Activated CD8-positive, alpha-beta memory T cell treated with anti-CD3 and anti-CD28 coated beads, Interleukin-2, amount 50 U/mL, for 1 hour (primary cell): ENCODE results near the gene FOXD1.

ENCODE experiments used
- DNase-seq: peaks from one replicate; pipeline ENCODE4 v3.0.0-alpha.2; 2020; ENCODE audit errors: extremely low read depth

FOXD1 gene

GRCh38 chr5:73441378-73441777, 7.2 kb downstream of the FOXD1 start:
- DNase-seq, result no peak

DNA sequence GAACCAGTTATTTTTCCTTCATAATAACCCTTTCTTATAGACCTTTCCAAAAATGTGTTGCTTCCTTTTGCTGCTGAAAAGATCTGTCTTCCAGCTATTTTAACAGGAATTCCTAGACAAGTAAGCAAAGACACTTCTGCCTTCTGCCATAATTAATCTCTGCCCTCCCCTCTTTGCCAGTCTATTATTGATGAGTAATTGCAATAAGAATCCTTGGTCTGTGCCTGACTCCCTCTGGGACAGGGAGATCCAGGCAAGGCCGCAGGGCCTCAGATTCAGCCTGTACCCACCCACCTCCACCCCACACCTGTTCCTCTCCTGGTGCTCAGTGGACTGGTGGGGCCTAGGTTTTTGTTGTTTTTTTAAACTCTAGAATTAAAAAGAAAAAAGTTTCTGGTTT, 8.3 kb downstream of the FOXD1 start:
- no peak for DNase-seq

DNA sequence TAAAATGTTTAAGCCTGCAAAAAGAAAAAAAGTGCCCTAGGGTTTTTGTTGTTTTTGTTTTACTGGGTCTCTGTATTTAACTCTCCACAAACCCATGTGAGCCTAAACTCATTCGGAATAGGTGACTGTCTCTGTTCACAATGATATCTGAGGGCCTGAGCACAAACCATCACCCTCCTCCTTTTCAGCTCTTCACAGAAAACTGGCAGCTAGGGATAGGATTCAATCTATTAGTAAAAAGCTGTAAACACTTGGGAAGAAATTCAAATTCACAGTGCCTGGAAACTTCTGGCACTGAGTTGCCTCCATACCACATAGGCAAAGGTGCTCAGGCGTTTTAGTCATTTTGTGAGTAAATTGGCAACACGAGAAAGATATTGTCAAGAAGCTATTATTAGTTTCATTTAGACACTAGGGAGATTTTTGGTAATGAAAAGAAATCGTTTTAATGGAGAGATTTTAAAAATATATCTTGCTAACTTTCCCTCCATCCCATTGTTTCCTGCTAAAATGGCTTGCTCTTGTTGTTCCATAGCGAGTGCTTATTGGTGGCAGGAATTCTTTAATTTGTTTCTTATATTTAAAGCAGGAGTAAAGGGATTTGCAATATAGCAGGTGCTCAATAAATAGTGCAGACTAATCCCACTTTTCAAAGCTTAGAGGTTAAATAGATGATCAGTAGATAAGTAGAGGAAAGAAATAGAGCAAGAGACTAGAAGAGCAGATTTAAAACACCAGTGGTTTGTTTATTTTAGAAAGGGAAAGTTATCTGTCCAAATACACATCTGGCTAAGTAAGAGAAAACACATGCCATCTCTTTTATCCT, 9.7 kb downstream of the FOXD1 start:
- no peak for DNase-seq

DNA sequence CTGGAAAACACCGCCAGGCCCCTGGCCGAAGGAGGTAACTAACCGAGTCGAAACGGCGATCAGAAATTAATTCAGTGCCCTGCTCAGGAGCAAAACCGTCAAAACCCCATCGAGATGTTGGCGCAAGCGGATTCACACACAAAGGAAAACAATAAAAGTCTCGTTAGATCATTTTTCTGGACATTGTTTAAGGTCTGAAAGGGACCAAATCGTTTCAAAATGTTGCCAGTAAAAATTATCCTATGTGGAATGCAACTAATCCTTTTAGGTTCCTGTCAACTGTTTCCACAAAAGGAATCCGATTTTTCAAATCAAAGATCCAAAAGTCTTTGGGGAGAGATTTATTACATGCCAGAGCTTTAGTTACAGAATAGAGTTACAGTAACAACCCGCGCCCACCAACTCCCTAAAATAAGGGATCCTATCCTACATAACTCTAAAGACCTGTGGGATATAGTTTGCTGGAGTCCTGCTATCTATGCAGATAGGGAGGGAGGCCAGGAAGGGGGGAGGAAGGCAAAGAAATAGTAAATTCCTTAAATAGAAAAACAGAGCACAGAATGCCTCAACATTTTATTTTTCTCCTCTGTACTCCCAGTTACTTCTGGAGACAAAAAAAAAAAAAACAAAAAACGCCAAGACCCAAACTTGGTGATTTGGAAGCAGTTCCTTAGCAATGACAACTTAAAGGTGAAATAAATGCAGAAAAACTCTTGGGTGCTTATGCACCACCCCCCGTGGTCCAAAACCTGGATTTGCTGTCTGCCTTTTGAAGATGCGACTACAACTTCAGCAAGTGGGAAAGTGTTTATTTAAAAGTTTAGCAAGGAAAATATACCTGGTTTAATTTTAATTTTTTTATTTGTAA, 10.6 kb downstream of the FOXD1 start:
- no peak for DNase-seq

GRCh38 chr5:73437101-73437776, 11.3 kb downstream of the FOXD1 start:
- no peak for DNase-seq

GRCh38 chr5:73436535-73437100, 12.0 kb downstream of the FOXD1 start:
- no peak for DNase-seq

- DNase-seq, result no peak
Measured at GRCh38 chr5:73435759-73436534, 12.6 kb downstream of the FOXD1 start.

DNA sequence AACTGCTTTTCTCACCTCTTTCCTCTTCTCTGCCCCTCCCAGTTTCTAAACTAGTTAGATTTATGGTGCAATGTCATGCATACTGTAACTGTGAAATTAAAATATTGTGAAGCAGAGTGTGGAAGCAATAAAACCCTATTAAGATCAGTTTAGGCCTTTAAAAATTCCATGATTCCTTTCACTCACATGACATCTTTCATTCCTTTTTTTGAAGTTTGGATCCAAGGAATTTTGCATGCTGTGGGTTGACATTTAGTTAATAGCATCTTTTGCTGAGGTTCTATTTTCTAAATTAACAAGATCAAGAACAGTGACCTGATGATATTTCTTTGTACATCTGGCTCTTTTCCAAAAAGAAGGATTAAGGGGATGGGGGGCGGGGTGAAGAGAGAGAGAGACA, 13.7 kb downstream of the FOXD1 start:
- DNase-seq, result no peak

GRCh38 chr5:73434461-73434860, 14.1 kb downstream of the FOXD1 start:
- DNase-seq, result no peak

- no peak for DNase-seq
Measured at GRCh38 chr5:73433982-73434342, 14.6 kb downstream of the FOXD1 start.

DNA sequence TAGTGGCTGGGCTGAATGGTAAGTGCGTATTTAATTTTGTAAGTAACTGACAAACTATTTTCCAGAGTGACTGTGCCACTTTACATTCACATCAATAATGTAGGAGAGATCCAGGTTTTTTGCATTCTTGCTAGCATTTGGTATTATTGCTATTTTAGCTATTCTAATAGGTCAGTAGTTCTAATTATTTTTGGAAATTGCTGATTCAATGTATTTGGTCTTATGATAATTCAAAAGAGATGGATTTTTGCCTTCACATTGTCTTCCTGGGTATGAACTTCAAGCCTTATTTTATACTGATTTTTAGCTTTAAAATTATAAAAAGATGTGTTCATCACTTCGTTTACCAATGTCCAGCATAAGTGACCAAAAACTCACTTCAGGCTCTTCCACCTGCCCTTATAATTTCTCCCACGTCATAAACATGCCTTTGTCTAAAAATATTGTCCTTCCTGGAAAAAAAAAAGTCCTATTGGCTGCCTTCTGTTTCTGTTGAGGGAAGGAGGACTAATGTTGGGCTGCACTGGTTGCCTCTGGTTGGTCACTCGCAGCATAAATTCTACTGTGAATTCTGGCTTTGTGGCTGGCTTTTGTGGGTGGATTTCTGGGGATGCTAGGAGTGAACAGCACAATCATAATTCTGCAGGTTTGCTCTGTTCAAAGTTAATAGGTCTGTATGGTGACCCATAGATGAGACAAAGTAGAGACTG, 15.2 kb downstream of the FOXD1 start:
- DNase-seq, result no peak

DNA sequence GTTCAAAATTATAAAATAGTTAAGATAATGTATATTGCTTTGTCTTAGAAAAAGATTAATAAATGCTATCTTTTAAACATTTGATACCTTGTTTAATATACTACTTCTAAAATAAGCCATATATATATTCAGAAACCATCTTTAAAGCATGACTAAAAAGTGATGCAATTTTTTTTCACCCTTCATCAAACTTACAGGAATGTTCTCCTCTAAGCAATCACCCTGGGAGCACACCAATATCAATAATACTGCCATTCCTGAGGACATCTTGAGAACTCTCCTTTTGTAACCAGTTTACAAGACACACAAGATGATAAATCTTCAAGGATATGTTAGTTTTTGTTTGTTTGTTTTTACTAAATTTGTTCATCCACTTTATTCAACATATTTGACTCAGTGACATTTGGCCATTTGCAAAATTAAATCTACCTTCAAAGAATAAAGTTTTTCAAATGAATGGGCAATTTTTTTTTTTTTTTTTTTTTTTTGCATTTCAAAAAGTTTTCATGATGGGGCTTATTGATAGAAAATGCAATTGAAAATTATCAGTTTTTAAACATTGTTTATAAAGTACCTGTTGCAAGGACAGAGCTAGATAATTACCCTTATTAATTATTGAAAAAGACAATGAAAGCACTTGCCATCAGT, 17.2 kb downstream of the FOXD1 start:
- DNase-seq, result no peak

DNA sequence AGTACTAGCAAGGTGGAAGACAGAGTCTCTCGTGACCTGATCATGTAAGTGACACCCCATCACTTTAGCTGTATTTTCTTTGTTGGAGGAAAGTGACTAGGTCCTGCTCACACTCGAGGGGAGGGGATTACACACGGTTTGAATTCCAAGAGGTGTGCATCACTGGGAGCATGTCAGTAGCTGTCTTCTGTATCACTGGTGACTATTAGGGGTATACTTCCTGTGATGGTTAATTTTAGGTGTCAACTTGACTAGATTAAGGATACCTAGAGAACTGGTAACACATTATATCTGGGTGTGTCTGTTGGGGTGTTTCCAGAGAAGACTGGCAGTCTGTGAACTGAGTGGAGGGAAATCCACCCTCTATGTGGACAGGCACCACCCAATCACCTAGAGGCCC, 22.5 kb downstream of the FOXD1 start:
- DNase-seq, result no peak

GRCh38 chr5:73424556-73424977, 24.0 kb downstream of the FOXD1 start:
- DNase-seq, result no peak

- DNase-seq, result no peak
Measured at GRCh38 chr5:73422164-73422563, 26.4 kb downstream of the FOXD1 start.

DNA sequence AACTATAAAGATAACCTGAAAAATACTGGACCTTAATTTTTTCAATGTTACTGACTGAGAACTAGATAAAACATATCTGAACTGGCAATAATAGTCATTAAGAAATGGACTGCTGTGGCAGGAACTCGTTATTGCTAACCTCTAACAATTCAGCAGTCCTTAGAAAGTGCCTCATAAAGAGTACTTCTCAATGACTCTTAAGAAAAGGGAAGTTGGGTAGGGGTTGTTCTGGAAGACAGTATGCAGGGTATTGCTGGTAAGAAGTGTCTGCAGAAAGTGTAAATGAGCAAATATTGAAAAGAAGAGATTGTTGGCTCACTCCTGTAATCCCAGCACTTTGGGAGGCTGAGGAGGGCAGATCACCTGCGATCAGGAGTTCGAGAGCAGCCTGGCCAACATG, 27.9 kb downstream of the FOXD1 start:
- no peak for DNase-seq

DNA sequence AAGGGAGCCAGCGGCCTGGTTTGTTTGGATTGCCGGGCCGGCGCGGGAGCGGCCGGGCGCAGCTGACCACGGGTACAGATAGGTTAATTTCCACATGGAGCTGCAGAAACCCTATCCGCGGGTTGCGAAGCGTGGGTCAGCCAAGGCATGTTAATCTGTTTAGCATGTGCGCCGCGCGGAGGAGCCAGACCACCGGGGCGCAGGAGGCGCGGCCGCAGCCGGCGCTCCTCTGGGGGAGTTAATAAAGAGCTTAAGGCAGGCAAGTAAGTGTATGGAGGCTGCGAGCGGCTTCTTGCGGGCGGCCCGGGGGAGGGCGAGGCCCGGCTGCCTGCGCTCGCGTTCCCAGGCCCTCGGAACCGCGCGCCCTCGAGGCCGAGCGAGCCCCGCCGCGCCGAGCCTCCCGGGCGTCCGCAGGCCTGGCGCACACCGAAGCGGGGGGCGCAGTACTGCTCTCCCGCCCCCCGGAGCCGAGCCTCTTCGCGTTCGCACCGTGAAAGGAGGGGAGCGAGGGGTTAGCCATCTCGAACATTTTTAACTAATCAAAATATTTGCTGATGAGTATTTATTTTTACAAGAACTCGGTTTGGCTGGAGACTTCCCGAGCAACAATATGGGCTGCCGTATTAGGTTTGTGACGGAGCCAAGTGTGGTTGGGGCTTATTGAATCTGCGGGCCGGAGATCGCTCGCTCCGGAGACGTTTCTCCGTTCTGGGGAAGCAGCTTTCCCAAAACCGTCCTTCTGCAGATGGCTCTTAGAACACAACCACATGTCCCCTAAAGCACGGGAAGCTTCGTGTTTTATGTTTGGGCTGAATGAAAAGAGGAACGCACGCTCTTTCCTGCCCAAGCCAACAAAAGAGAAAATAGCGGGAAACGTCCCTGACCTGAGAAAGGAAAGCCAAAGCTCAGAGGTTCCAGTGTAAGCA, 28.8 kb downstream of the FOXD1 start:
- DNase-seq, result no peak

GRCh38 chr5:73419117-73419464, 29.5 kb downstream of the FOXD1 start:
- DNase-seq, result no peak

- DNase-seq, result no peak
Measured at GRCh38 chr5:73418244-73418691, 30.3 kb downstream of the FOXD1 start.
